Loucy (cell line): ENCODE results near the gene ANKRD30B.
"Not testable (repeated sequence)": the region's sequence is repeated elsewhere in the genome, so short reads cannot be mapped to it uniquely, and the experiment has no call there.

Source experiments
- H2AFZ ChIP-seq: fragments of 200-600 bp; sonication (generic); 2 replicates; pipeline ENCODE4 v1.6.0; 2016; ENCODE audit warnings: antibody characterized with exemption, mild to moderate bottlenecking, low read length, moderate library complexity
- H3F3A ChIP-seq: fragments of 200-600 bp; 2 replicates; pipeline ENCODE4 v1.6.0; 2016; ENCODE audit warnings: antibody characterized with exemption, low read depth, mild to moderate bottlenecking
- H3K27me3 ChIP-seq: fragments of 200-600 bp; sonication (generic); 2 replicates; pipeline ENCODE4 v1.6.1; 2014; ENCODE audit warnings: low read length, mild to moderate bottlenecking; ENCODE audit not compliant: insufficient read depth, poor library complexity, severe bottlenecking
- H3K36me3 ChIP-seq: fragments of 200-600 bp; sonication (generic); 2 replicates; pipeline ENCODE4 v1.6.1; 2016; ENCODE audit warnings: low read length; ENCODE audit not compliant: insufficient read depth
- H3K4me1 ChIP-seq: fragments of 200-600 bp; sonication (generic); 2 replicates; pipeline ENCODE4 v1.5.1; 2014; ENCODE audit warnings: low read length, mild to moderate bottlenecking; ENCODE audit not compliant: insufficient read depth, poor library complexity, severe bottlenecking
- H3K4me2 ChIP-seq: fragments of 200-600 bp; sonication (generic); 2 replicates; pipeline ENCODE4 v1.6.0; 2014; ENCODE audit warnings: antibody characterized with exemption, low read length, low read depth, mild to moderate bottlenecking; ENCODE audit not compliant: poor library complexity, severe bottlenecking
- H3K4me3 ChIP-seq: fragments of 200-600 bp; sonication (generic); 2 replicates; pipeline ENCODE4 v1.5.1; 2014; ENCODE audit warnings: low read length, mild to moderate bottlenecking, mixed read lengths; ENCODE audit not compliant: poor library complexity, severe bottlenecking
- H3K79me2 ChIP-seq: fragments of 200-600 bp; sonication (generic); 2 replicates; pipeline ENCODE4 v1.6.1; 2014; ENCODE audit warnings: low read length; ENCODE audit not compliant: insufficient read depth
- H3K9ac ChIP-seq: fragments of 200-600 bp; sonication (generic); 2 replicates; pipeline ENCODE4 v1.6.0; 2014; ENCODE audit warnings: mild to moderate bottlenecking, low read depth, low read length, moderate library complexity; ENCODE audit not compliant: poor library complexity, severe bottlenecking
- H3K9me2 ChIP-seq: fragments of 200-600 bp; sonication (generic); replicated peaks from 2 replicates; pipeline ENCODE4 v1.6.1; 2016; ENCODE audit warnings: low read depth, low read length, mixed read lengths
- H3K9me3 ChIP-seq: fragments of 200-600 bp; sonication (generic); 2 replicates; pipeline ENCODE4 v1.6.1; 2014; ENCODE audit warnings: mild to moderate bottlenecking, antibody characterized with exemption, low read length, low read depth; ENCODE audit not compliant: insufficient read depth
- H4K20me1 ChIP-seq: fragments of 200-600 bp; sonication (generic); 2 replicates; pipeline ENCODE4 v1.6.0; 2014; ENCODE audit warnings: antibody characterized with exemption, low read length, mild to moderate bottlenecking; ENCODE audit not compliant: insufficient read depth, poor library complexity, severe bottlenecking
- EZH2phosphoT487 ChIP-seq: fragments of 200-600 bp; IDR thresholded peaks from 2 replicates; pipeline ENCODE4 v1.6.1; 2018; ENCODE audit warnings: antibody characterized with exemption, mild to moderate bottlenecking, moderate library complexity, borderline replicate concordance
- TF ChIP-seq, protein P1 (sequence below): fragments of 200-600 bp; sonication (generic); conservative IDR thresholded peaks from 2 replicates; pipeline ENCODE4 v1.5.1; 2014; ENCODE audit warnings: mild to moderate bottlenecking, antibody characterized with exemption, low read length

The ANKRD30B gene

GRCh38 chr18:14784133-14784532, 36.2 kb downstream of the ANKRD30B start:
- Histone ChIP-seq H3K9me3 (no peaks in the 10 kb centered on the region), H3K9me2 (no peaks in the 10 kb centered on the region), H3F3A (no peaks in the 10 kb centered on the region), H3K9ac (no peak overlapping the region), H3K4me2 (no peak overlapping the region), H2AFZ (no peak overlapping the region), H3K79me2 (no peaks in the 10 kb centered on the region), H3K36me3 (no peaks in the 10 kb centered on the region), H3K4me1 (no peaks in the 10 kb centered on the region), H3K4me3 (no peak overlapping the region), H3K27me3 (no peaks in the 10 kb centered on the region), H4K20me1 (no peaks in the 10 kb centered on the region)
- TF ChIP-seq, protein P1, sequence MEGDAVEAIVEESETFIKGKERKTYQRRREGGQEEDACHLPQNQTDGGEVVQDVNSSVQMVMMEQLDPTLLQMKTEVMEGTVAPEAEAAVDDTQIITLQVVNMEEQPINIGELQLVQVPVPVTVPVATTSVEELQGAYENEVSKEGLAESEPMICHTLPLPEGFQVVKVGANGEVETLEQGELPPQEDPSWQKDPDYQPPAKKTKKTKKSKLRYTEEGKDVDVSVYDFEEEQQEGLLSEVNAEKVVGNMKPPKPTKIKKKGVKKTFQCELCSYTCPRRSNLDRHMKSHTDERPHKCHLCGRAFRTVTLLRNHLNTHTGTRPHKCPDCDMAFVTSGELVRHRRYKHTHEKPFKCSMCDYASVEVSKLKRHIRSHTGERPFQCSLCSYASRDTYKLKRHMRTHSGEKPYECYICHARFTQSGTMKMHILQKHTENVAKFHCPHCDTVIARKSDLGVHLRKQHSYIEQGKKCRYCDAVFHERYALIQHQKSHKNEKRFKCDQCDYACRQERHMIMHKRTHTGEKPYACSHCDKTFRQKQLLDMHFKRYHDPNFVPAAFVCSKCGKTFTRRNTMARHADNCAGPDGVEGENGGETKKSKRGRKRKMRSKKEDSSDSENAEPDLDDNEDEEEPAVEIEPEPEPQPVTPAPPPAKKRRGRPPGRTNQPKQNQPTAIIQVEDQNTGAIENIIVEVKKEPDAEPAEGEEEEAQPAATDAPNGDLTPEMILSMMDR, result no peak
- no peak for TF ChIP-seq EZH2phosphoT487

- H3K27me3 ChIP-seq, H3K9ac ChIP-seq, H2AFZ ChIP-seq, H3K36me3 ChIP-seq, H3F3A ChIP-seq, H4K20me1 ChIP-seq, H3K4me1 ChIP-seq, H3K79me2 ChIP-seq, H3K9me2 ChIP-seq, H3K4me3 ChIP-seq, H3K4me2 ChIP-seq, H3K9me3 ChIP-seq: not testable (repeated sequence)
These were observed 48.9 kb downstream of the ANKRD30B start for GRCh38 chr18:14796876-14797275.

DNA sequence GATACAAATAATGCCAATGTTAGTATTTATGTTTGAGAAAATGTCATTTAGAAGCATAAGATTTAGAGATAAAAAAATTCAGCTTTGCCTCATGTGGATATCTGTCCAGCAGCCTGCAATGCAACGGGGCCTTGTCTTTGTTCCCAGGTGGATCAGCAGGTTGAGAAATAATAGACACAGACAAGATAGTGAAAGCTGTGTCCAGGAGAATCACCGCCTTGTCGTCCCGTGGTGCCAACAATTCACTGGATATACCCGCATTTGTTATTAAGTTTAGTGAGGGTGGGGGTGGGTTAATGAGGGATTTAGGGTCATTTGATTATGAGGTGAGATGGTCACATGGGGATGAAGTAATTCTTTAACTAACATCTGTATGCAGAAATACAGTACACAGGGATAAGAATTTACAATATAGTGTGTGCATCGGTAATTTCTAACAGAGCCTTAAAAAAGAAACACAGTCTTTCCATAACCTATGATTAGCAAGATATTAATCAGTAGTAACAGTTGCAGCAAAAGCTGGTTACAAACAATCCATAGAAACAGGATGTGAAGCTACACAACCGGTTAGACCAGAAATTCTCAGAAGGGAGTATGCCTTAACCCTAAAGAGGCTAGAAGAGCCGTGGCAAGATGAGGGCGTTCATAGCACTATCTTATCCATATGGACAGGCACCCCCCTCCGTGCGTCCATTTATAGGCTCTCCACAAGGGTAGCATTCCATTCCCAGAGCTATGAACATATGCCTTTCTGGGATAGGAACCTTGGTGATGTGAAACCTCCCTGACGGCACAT, 50.2 kb downstream of the ANKRD30B start:
- H3K36me3 ChIP-seq, H2AFZ ChIP-seq, H3K9ac ChIP-seq, H3K4me1 ChIP-seq, H3K27me3 ChIP-seq, H3K79me2 ChIP-seq, H3K4me2 ChIP-seq, H3K4me3 ChIP-seq, H3K9me3 ChIP-seq, H3K9me2 ChIP-seq, H4K20me1 ChIP-seq, H3F3A ChIP-seq: not testable (repeated sequence)

- not testable (repeated sequence) for H3K27me3 ChIP-seq, H2AFZ ChIP-seq, H3F3A ChIP-seq, H3K9me3 ChIP-seq, H3K79me2 ChIP-seq, H3K9me2 ChIP-seq, H3K4me2 ChIP-seq, H3K4me3 ChIP-seq, H4K20me1 ChIP-seq, H3K9ac ChIP-seq, H3K36me3 ChIP-seq, H3K4me1 ChIP-seq
These were observed 63.1 kb downstream of the ANKRD30B start for GRCh38 chr18:14811081-14811480.

GRCh38 chr18:14826972-14827632, 79.1 kb downstream of the ANKRD30B start:
- H3K27me3 ChIP-seq, H3K4me3 ChIP-seq, H3F3A ChIP-seq, H3K79me2 ChIP-seq, H3K36me3 ChIP-seq, H4K20me1 ChIP-seq, H3K4me1 ChIP-seq, H3K9me2 ChIP-seq, H2AFZ ChIP-seq, H3K9ac ChIP-seq, H3K4me2 ChIP-seq, H3K9me3 ChIP-seq: not testable (repeated sequence)

- not testable (repeated sequence) for H3K4me2 ChIP-seq, H3K9me2 ChIP-seq, H3K36me3 ChIP-seq, H3F3A ChIP-seq, H3K4me3 ChIP-seq, H3K79me2 ChIP-seq, H4K20me1 ChIP-seq, H2AFZ ChIP-seq, H3K9ac ChIP-seq, H3K4me1 ChIP-seq, H3K27me3 ChIP-seq, H3K9me3 ChIP-seq
These were observed 93.6 kb downstream of the ANKRD30B start for GRCh38 chr18:14841607-14842006.
